HG02678 (cell line): ENCODE measurements around the gene NGDN.

ENCODE experiments used
- ATAC-seq: cut with Tn5 transposase; IDR thresholded peaks from one replicate; pipeline ENCODE4 v1.9.1; 2021; ENCODE audit warnings: mild to moderate bottlenecking, moderate library complexity; ENCODE audit not compliant: unreplicated experiment

NGDN gene

GRCh38 chr14:23520899-23521533 lies 51.5 kb downstream of the NGDN start:
- ATAC-seq, result no peak

- ATAC-seq, result no peak
Measured at GRCh38 chr14:23521785-23522640, 52.5 kb downstream of the NGDN start.

GRCh38 chr14:23522643-23523198 lies 53.2 kb downstream of the NGDN start:
- ATAC-seq, result no peak

GRCh38 chr14:23523229-23524016 lies 53.9 kb downstream of the NGDN start:
- ATAC-seq, result no peak

- no peak for ATAC-seq
Measured at GRCh38 chr14:23524954-23525353, 55.5 kb downstream of the NGDN start.

GRCh38 chr14:23525611-23526010 lies 56.1 kb downstream of the NGDN start:
- no peak for ATAC-seq
